Lung (tissue), 12 donors: ENCODE measurements around the gene GGCX. TPM values are rescaled to one million over a fixed set of nuclear protein-coding genes. Genes with fewer than 3 reads are reported as not detected.

Experiments
- ATAC-seq: fragments of 200-7000 bp; cut with Tn5 transposase; one replicate; pipeline ENCODE4 v1.9.1; 2020; ENCODE audit warnings: moderate number of reproducible peaks; ENCODE audit not compliant: insufficient read depth, low FRiP score
- DNase-seq, 3 donors: peaks; one replicate each; pipeline ENCODE4 v3.0.0-alpha.2; 2013 to 2017
- H3K27ac ChIP-seq, 2 donors: one replicate each; pipeline ENCODE4 v1.5.1; 2013; ENCODE audit warnings: mild to moderate bottlenecking in 2 of 2, moderate library complexity in 2 of 2, control low read depth in 1 of 2, inconsistent platforms in 1 of 2, low read depth in 1 of 2, low read length in 1 of 2
- H3K27me3 ChIP-seq, 3 donors: one replicate each; pipeline ENCODE4 v1.5.1; 2013; ENCODE audit warnings: low read length in 2 of 3; ENCODE audit not compliant: control insufficient read depth in 3 of 3, insufficient read depth in 3 of 3
- H3K36me3 ChIP-seq, 4 donors: one replicate each; pipeline ENCODE4 v1.5.1; 2013; ENCODE audit warnings: low read length in 4 of 4, mild to moderate bottlenecking in 1 of 4, moderate library complexity in 1 of 4; ENCODE audit not compliant: control insufficient read depth in 4 of 4, insufficient read depth in 4 of 4
- H3K4me1 ChIP-seq, 5 donors: one replicate each; pipeline ENCODE4 v1.5.1; 2013; ENCODE audit warnings: low read length in 5 of 5, mild to moderate bottlenecking in 2 of 5, moderate library complexity in 1 of 5; ENCODE audit not compliant: control insufficient read depth in 5 of 5, insufficient read depth in 5 of 5
- H3K4me3 ChIP-seq: one replicate; pipeline ENCODE4 v1.5.1; 2013; ENCODE audit warnings: mild to moderate bottlenecking, control low read depth, moderate library complexity
- H3K9ac ChIP-seq, 2 donors: one replicate each; pipeline ENCODE4 v1.5.1; 2013; ENCODE audit warnings: low read length in 2 of 2, control low read depth in 1 of 2; ENCODE audit not compliant: insufficient read depth in 1 of 2
- H3K9me3 ChIP-seq, 4 donors: one replicate each; pipeline ENCODE4 v1.5.1; 2013; ENCODE audit warnings: low read length in 3 of 4, mild to moderate bottlenecking in 1 of 4, moderate library complexity in 1 of 4; ENCODE audit not compliant: control insufficient read depth in 4 of 4, insufficient read depth in 3 of 4
- CTCF ChIP-seq: IDR thresholded peaks from 2 replicates; pipeline ENCODE4 v1.5.1; 2012; ENCODE audit warnings: mild to moderate bottlenecking; ENCODE audit errors: control extremely low read depth, extremely low read depth
- WGBS, 2 donors: extraction: QIAGEN DNeasy Blood & Tissue Kit; methylation state at CpG; one replicate each; pipeline ENCODE4 v1.1.7; 2013; 5-methylcytosine and 5-hydroxymethylcytosine counted together
- polyA plus RNA-seq, 2 donors: library from polyadenylated mRNA; stranded (reverse); fragments of 200-250 nt; gene quantifications; one replicate each; pipeline ENCODE4 v1.2.1, GENCODE V29; 2013
- total RNA-seq, 2 donors: library from RNA; depleted of rRNA in 1 of 2; stranded (reverse); fragments of >200 nt in 1 of 2; gene quantifications; one replicate each; pipeline ENCODE4 v1.2.1, GENCODE V29; 2014 to 2021
- donor health status: control.
- donor health status: control.
- donor health status: Bipolar disorder and iron deficiency.
- donor health status: healthy.
- donor health status: DM: yes; HTN: yes; CAD: no.

Gene GGCX
- total and polyA plus RNA-seq, 4 donors: 21.8 to 69.2 (median 44.8) TPM

GRCh38 chr2:85549095-85549494, 12.2 kb downstream of the GGCX start:
- Histone ChIP-seq H3K9ac (no peak overlapping the region), H3K27me3 (no peaks in the 10 kb centered on the region), H3K27ac (no peak overlapping the region), H3K4me1 (no peaks in the 10 kb centered on the region), H3K36me3 (peaks cover 26 to 48% (median 32%) of the 10 kb centered on the region in 4 donors), H3K4me3 (no peak overlapping the region), H3K9me3 (no peaks in the 10 kb centered on the region)
- WGBS, 2 donors: 74 to 93% methylated on average over 10 of the region's 10 CpGs
- DNase-seq (no peak), ATAC-seq (no peak)
- no peak for TF ChIP-seq CTCF

- Histone ChIP-seq H3K9ac (no peak overlapping the region), H3K27me3 (no peaks in the 10 kb centered on the region), H3K4me3 (no peak overlapping the region), H3K9me3 (no peaks in the 10 kb centered on the region), H3K4me1 (no peaks in the 10 kb centered on the region), H3K27ac (no peak overlapping the region), H3K36me3 (peaks cover 26 to 48% (median 31%) of the 10 kb centered on the region in 4 donors)
- DNase-seq: no peak
- WGBS, 2 donors: 67 to 92% methylated on average over 2 of the region's 2 CpGs
- no peak for TF ChIP-seq CTCF
- no peak for ATAC-seq
These were observed 12.7 kb downstream of the GGCX start for GRCh38 chr2:85548608-85548900.

- no peaks in the 10 kb centered on the region for H3K27me3 ChIP-seq
- H3K9ac ChIP-seq: no peak overlapping the region
- no peak overlapping the region for H3K4me3 ChIP-seq
- no peak for TF ChIP-seq CTCF
- no peaks in the 10 kb centered on the region for H3K4me1 ChIP-seq
- H3K9me3 ChIP-seq: no peaks in the 10 kb centered on the region
- H3K27ac ChIP-seq: no peak overlapping the region
- WGBS, 2 donors: 79% methylated on average over 6 of the region's 6 CpGs
- ATAC-seq: no peak
- DNase-seq: no peak
- peaks cover 25 to 50% (median 29%) of the 10 kb centered on the region in 4 donors for H3K36me3 ChIP-seq
These were observed 13.3 kb downstream of the GGCX start for GRCh38 chr2:85547859-85548607.
